Ascending aorta (tissue), 2 donors: Measurements from ENCODE around the gene SLITRK4. TPM values are rescaled to one million over a fixed set of nuclear protein-coding genes. Genes with fewer than 3 reads are reported as not detected.

Experiments used
- DNase-seq, 2 donors: peaks; one replicate each; pipeline ENCODE4 v3.0.0-alpha.2; 2019; ENCODE audit warnings: low spot score in 2 of 2
- H3K27ac ChIP-seq, 2 donors: fragments of 200-600 bp; sonication (generic); one replicate each; pipeline ENCODE4 v1.5.1; 2016 to 2017; ENCODE audit warnings: mild to moderate bottlenecking in 1 of 2
- H3K27me3 ChIP-seq: fragments of 200-600 bp; sonication (generic); one replicate; pipeline ENCODE4 v1.5.1; 2017
- H3K36me3 ChIP-seq, 2 donors: fragments of 200-600 bp; sonication (generic); one replicate each; pipeline ENCODE4 v1.5.1; 2016
- H3K4me1 ChIP-seq, 2 donors: fragments of 200-600 bp; sonication (generic); one replicate each; pipeline ENCODE4 v1.5.1; 2016 to 2017; ENCODE audit warnings: mild to moderate bottlenecking in 1 of 2
- H3K4me3 ChIP-seq, 2 donors: fragments of 200-600 bp; sonication (generic); one replicate each; pipeline ENCODE4 v1.5.1; 2016 to 2017; ENCODE audit warnings: mild to moderate bottlenecking in 1 of 2
- H3K9me3 ChIP-seq, 2 donors: fragments of 200-600 bp; sonication (generic); one replicate each; pipeline ENCODE4 v1.5.1; 2016
- intact Hi-C: fragments of 100-400 bp; cut with DNase I; formaldehyde crosslinking; loops from one replicate; pipeline ENCODE4 v1.15.1; 2023
- total RNA-seq: library from RNA; depleted of rRNA; stranded (reverse); fragments of >200 nt; gene quantifications from one replicate; pipeline ENCODE4 v1.1.0, GENCODE V29; 2016
- TF ChIP-seq, protein P1 (sequence below), 3 experiments: fragments of 200-600 bp in 2 of 3; fragments of 450-650 bp in 1 of 3; sonication (generic) in 2 of 3; IDR thresholded peaks; one replicate each; pipeline ENCODE4 v1.5.1; 2016 to 2019; ENCODE audit warnings: antibody characterized with exemption in 3 of 3, mild to moderate bottlenecking in 1 of 3, moderate library complexity in 1 of 3

SLITRK4 gene
- 2.6 TPM for total RNA-seq

- Histone ChIP-seq H3K27me3 (no peaks in the 10 kb centered on the region), H3K36me3 (no peaks in the 10 kb centered on the region), H3K27ac (no peak within 1 kb of the TSS), H3K4me1 (no peaks in the 10 kb centered on the region), H3K9me3 (no peaks in the 10 kb centered on the region), H3K4me3 (peak within 1 kb of the TSS; percentile 48 to 67)
- intact Hi-C loops, result no loop called here
- DNase-seq, result no peak
- TF ChIP-seq, protein P1, sequence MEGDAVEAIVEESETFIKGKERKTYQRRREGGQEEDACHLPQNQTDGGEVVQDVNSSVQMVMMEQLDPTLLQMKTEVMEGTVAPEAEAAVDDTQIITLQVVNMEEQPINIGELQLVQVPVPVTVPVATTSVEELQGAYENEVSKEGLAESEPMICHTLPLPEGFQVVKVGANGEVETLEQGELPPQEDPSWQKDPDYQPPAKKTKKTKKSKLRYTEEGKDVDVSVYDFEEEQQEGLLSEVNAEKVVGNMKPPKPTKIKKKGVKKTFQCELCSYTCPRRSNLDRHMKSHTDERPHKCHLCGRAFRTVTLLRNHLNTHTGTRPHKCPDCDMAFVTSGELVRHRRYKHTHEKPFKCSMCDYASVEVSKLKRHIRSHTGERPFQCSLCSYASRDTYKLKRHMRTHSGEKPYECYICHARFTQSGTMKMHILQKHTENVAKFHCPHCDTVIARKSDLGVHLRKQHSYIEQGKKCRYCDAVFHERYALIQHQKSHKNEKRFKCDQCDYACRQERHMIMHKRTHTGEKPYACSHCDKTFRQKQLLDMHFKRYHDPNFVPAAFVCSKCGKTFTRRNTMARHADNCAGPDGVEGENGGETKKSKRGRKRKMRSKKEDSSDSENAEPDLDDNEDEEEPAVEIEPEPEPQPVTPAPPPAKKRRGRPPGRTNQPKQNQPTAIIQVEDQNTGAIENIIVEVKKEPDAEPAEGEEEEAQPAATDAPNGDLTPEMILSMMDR (IDR thresholded peaks at IDR 0.05), result no peak
Measured at GRCh38 chrX:143635915-143636314, at the start of gene SLITRK4. Gene SLITRK4, minus strand, starts transcription at chrX:143636101. Its CDS starts 4,993 bp downstream, at chrX:143631108.

DNA sequence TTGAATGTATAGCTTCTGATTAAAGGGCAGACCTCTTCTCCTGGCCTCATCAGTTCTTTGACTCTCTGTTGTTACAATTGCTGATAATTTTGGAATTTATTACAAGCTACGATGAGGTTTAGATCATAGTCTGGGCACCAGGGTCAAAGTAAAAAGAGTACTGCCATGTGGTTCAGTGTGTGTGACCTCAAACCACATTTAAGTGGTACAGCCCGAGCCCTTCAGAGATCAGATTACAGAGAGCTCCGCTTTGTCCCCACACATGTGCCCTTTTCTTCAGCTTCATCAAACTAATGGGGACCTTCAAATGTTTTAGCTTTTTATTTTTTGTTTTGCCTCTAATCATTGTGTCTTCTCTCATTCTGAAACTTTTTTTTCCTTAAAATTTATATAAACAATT, 47.6 kb upstream of the SLITRK4 start:
- TF ChIP-seq, protein P1 (IDR thresholded peaks at IDR 0.05), result no peak
- no peak for DNase-seq
- no peak overlapping the region for H3K4me3 ChIP-seq
- no peaks in the 10 kb centered on the region for H3K4me1 ChIP-seq
- H3K36me3 ChIP-seq, result no peaks in the 10 kb centered on the region
- intact Hi-C loops, result no loop called here
- H3K27ac ChIP-seq, result no peak overlapping the region
- H3K27me3 ChIP-seq, result no peaks in the 10 kb centered on the region
- H3K9me3 ChIP-seq, result no peaks in the 10 kb centered on the region

GRCh38 chrX:143674926-143675325, 39.0 kb upstream of the SLITRK4 start:
- Histone ChIP-seq H3K27ac (no peak overlapping the region), H3K4me1 (no peaks in the 10 kb centered on the region), H3K4me3 (no peak overlapping the region), H3K9me3 (no peaks in the 10 kb centered on the region), H3K27me3 (no peaks in the 10 kb centered on the region), H3K36me3 (no peaks in the 10 kb centered on the region)
- TF ChIP-seq, protein P1 (IDR thresholded peaks at IDR 0.05), result no peak
- no peak for DNase-seq
- intact Hi-C loops, result no loop called here

DNA sequence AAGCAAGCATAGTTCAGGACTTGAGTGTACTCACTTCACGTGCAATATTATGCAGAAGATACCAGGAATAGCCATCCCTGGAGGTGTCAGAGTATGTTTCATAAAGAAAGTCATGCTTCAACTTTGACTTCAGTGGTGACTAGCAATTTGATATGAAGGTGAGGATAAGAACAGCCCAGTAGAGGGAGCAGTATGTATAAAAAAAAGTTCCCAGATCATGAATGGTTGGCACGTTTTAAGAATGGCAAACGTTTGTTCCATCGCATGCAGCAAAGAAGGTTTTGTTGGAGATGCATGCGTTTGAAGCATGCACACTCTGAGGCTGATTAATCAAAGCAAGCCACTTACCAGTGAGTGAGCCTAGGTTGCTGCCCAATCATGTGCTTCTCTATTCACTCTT, 33.5 kb upstream of the SLITRK4 start:
- TF ChIP-seq, protein P1 (IDR thresholded peaks at IDR 0.05), result no peak
- Histone ChIP-seq H3K4me1 (no peaks in the 10 kb centered on the region), H3K36me3 (no peaks in the 10 kb centered on the region), H3K4me3 (no peak overlapping the region), H3K9me3 (no peaks in the 10 kb centered on the region), H3K27ac (no peak overlapping the region), H3K27me3 (no peaks in the 10 kb centered on the region)
- DNase-seq, result no peak
- intact Hi-C loops, result no loop called here

DNA sequence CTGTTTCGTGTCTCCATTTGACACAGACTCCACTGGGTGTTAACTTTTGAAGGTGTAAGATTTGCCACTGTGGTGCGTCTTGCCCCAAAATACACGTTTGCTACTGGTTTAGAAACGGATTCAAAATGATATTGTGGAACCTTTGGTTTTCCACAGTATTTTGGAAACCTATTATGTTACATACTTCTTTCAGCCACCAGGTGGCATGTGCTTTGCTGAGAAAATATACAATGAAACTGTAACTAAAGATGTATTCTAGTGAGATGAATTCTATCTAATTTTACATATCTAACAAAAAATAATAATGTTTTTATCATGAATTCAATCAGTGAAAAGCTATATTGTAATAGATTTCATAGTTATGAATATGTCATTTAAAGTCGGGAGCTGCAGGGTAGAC, 28.4 kb upstream of the SLITRK4 start:
- no peak for DNase-seq
- H3K27ac ChIP-seq, result no peak overlapping the region
- H3K27me3 ChIP-seq, result no peaks in the 10 kb centered on the region
- H3K4me3 ChIP-seq, result no peak overlapping the region
- TF ChIP-seq, protein P1 (IDR thresholded peaks at IDR 0.05), result peak in 2 of 3 experiments; percentile 35 to 51
- H3K36me3 ChIP-seq, result no peaks in the 10 kb centered on the region
- intact Hi-C loops, result no loop called here
- H3K4me1 ChIP-seq, result no peaks in the 10 kb centered on the region
- no peaks in the 10 kb centered on the region for H3K9me3 ChIP-seq

GRCh38 chrX:143663755-143664154, 27.9 kb upstream of the SLITRK4 start:
- no peaks in the 10 kb centered on the region for H3K9me3 ChIP-seq
- intact Hi-C loops, result no loop called here
- DNase-seq, result no peak
- TF ChIP-seq, protein P1 (IDR thresholded peaks at IDR 0.05), result no peak
- no peak overlapping the region for H3K4me3 ChIP-seq
- no peaks in the 10 kb centered on the region for H3K4me1 ChIP-seq
- H3K27me3 ChIP-seq, result no peaks in the 10 kb centered on the region
- no peak overlapping the region for H3K27ac ChIP-seq
- H3K36me3 ChIP-seq, result no peaks in the 10 kb centered on the region
